ENCODE measurements around the gene SUGT1. TPM values are rescaled to one million over a fixed set of nuclear protein-coding genes. Genes with fewer than 3 reads are reported as not detected.
A peak's percentile ranks its signal among the peaks of the same experiment; 100 is the strongest.

The SUGT1 gene
- total and polyA plus RNA-seq, 2 of the 13 experiments (the other 11 are each of a cell fraction or from before 2014, with no cell fraction given): 23.1 to 71.2 TPM

DNA sequence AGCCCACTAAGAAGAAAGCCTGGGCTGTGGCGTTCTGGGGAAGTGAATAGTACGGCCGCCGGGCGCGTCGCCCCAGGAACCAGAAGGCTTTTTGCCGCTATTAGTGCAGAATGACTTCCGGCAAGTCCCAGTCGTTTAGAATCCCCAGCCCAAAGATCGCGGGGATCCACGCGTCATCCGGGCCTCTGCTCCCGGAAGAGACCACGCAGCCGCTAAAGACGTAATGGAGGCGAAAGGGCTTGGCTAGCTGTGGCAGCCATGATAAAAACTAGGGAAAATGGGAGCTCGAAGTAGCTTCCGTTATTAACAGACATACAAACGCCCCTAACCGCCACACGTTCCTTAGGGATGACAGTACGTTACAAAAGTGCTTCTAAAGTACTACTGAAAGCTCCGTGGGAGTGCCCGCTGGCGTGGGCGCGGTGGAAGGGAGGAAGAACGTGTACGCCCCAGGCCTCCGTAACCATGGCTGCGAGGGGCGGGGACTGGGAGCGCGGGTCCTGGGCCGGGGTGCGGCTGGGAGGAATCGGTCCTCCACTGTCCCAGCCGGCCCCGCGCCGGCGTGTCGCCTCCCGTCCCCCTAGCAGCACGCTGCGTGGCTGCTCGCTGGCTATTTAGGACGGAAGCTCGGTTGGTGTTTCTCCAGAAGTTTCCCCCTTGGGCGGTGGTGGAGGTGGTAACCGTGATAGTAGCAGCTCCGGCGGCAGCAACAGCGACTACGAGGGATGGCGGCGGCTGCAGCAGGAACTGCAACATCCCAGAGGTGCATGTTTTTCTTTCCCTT is at the start of gene SUGT1 (continued):
- TF ChIP-seq HNF4A (CRISPR knock-in tag; IDR thresholded peaks at IDR 0.05) (peak; percentile 20; the same call in 1 of the 2 replicates), ZBTB42 (CRISPR knock-in tag; IDR thresholded peaks at IDR 0.05) (peak; percentile 34; the same call in 1 of the 2 replicates), ZNF788 (CRISPR knock-in tag; IDR thresholded peaks at IDR 0.05; ENCODE audit: borderline replicate concordance) (peak; percentile 82; the same call in 1 of the 2 replicates), DBP (CRISPR knock-in tag; IDR thresholded peaks at IDR 0.05; ENCODE audit: not compliant biosample characterization) (no peak), ZNF431 (CRISPR knock-in tag; IDR thresholded peaks at IDR 0.05; ENCODE audit: borderline replicate concordance, low read depth) (no peak), ZFYVE20 (CRISPR knock-in tag; IDR thresholded peaks at IDR 0.05; ENCODE audit: borderline replicate concordance, low read depth) (no peak), ZNF33A (CRISPR knock-in tag; IDR thresholded peaks at IDR 0.05; ENCODE audit: borderline replicate concordance) (peak; percentile 95; the same call in 1 of the 2 replicates), ZNF232 (CRISPR knock-in tag; IDR thresholded peaks at IDR 0.05; ENCODE audit: borderline replicate concordance) (peak; percentile 68; the same call in 1 of the 2 replicates), AHR (CRISPR knock-in tag; IDR thresholded peaks at IDR 0.05) (peak; percentile 44; the same call in 1 of the 2 replicates), ATF3 (CRISPR knock-in tag; IDR thresholded peaks at IDR 0.05) (peak; percentile 40; the same call in 1 of the 2 replicates), BORCS8-MEF2B (CRISPR knock-in tag; IDR thresholded peaks at IDR 0.05) (peak; percentile 84), ZNF335 (CRISPR knock-in tag; IDR thresholded peaks at IDR 0.05) (0 out of 2 replicates have a peak, but pooled peaks have one; percentile 17), RFX1 (IDR thresholded peaks at IDR 0.05) (peak; percentile 86), ZNF703 (CRISPR knock-in tag; IDR thresholded peaks at IDR 0.05; ENCODE audit: borderline replicate concordance) (peak; percentile 62; the same call in 1 of the 2 replicates), ZNF138 (CRISPR knock-in tag; IDR thresholded peaks at IDR 0.05; ENCODE audit: low read depth) (peak; percentile 62; the same call in 1 of the 2 replicates), ZNF296 (CRISPR knock-in tag; conservative IDR thresholded peaks at IDR 0.05) (no peak), NFE2L2 (IDR thresholded peaks at IDR 0.05; ENCODE audit: low read length) (no peak), TBP (CRISPR knock-in tag; IDR thresholded peaks at IDR 0.05) (no peak), ZGPAT (CRISPR knock-in tag; IDR thresholded peaks at IDR 0.05) (peak; percentile 82), ZNF224 (CRISPR knock-in tag; IDR thresholded peaks at IDR 0.05) (peak; percentile 84; the same call in 1 of the 2 replicates), ATF7-NPFF (CRISPR knock-in tag; IDR thresholded peaks at IDR 0.05; ENCODE audit: low read depth) (peak; percentile 71; the same call in 1 of the 2 replicates)
- TF ChIP-seq, protein P1, sequence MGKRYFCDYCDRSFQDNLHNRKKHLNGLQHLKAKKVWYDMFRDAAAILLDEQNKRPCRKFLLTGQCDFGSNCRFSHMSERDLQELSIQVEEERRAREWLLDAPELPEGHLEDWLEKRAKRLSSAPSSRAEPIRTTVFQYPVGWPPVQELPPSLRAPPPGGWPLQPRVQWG (CRISPR knock-in tag; IDR thresholded peaks at IDR 0.05; ENCODE audit: borderline replicate concordance, low read depth): no peak
- TF ChIP-seq, protein P2, sequence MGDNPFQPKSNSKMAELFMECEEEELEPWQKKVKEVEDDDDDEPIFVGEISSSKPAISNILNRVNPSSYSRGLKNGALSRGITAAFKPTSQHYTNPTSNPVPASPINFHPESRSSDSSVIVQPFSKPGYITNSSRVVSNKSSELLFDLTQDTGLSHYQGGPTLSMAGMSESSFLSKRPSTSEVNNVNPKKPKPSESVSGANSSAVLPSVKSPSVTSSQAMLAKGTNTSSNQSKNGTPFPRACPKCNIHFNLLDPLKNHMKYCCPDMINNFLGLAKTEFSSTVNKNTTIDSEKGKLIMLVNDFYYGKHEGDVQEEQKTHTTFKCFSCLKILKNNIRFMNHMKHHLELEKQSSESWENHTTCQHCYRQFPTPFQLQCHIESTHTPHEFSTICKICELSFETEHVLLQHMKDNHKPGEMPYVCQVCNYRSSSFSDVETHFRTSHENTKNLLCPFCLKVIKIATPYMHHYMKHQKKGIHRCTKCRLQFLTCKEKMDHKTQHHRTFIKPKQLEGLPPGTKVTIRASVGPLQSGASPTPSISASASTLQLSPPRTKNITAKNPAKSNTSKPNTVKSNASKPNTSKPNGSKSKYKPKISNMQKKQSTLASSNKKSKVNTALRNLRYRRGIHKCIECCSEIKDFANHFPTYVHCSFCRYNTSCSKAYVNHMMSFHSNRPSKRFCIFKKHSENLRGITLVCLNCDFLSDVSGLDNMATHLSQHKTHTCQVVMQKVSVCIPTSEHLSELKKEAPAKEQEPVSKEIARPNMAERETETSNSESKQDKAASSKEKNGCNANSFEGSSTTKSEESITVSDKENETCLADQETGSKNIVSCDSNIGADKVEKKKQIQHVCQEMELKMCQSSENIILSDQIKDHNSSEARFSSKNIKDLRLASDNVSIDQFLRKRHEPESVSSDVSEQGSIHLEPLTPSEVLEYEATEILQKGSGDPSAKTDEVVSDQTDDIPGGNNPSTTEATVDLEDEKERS (CRISPR knock-in tag; IDR thresholded peaks at IDR 0.05): no peak
